Measurements from ENCODE around the gene TNFRSF25.
A peak's percentile ranks its signal among the peaks of the same experiment; 100 is the strongest.

The TNFRSF25 gene

GRCh38 chr1:6506210-6507036 is 40.5 kb upstream of the TNFRSF25 start:
- peaks cover 6% of the 10 kb centered on the region for H3K27me3 Mint-ChIP-seq
- DNase-seq = no peak
- no peak overlapping the region for H3K27ac Mint-ChIP-seq
- H3K36me3 Mint-ChIP-seq (ENCODE audit: low read depth) = no peaks in the 10 kb centered on the region
- H3K9me3 Mint-ChIP-seq = no peaks in the 10 kb centered on the region
- H3K4me1 Mint-ChIP-seq (ENCODE audit: low read depth) = no peaks in the 10 kb centered on the region
- H3K4me3 Mint-ChIP-seq = no peak overlapping the region

DNA sequence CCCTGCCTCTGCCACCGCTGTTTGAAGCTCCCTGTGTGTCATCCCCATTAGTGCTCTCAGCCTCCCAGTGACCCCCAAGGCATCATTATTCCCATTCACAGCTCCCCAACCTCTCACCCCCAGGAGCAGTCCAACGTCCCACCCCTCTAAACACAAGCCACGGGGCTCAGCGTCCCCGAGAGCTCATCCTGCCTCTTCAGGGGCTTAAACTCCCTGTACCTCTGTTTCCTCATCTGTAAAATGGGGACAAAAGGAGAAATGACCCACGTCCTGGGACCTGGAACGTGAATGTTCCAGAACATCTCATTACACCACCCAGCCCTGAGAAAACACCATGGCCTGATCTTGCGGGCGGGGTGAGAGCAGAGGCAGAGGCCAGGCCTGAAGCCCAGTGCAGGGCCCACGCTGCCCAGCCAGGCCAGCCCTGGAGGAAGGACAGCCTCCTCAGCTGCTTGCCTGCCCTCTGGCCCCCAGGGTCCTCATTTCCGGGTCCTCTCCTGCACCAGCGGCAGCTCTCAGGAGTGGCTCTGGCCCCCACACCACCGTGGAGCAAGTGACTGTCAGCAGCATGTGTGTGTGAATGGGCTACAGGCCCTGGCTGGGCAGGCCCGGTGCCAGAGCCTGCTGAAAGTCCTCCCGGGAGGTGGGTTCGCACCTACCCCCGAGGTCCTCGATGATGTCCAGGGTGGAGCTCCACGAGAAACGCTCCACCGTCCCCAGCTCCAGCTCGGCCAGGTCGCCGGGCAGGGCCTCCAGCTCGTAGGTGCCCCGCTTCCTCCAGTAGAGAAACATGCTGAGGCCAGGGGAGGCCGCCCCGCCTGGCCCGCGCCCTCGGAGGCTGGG is 39.6 kb upstream of the TNFRSF25 start:
- H3K4me3 Mint-ChIP-seq = no peak overlapping the region
- H3K36me3 Mint-ChIP-seq (ENCODE audit: low read depth) = no peaks in the 10 kb centered on the region
- no peaks in the 10 kb centered on the region for H3K9me3 Mint-ChIP-seq
- no peaks in the 10 kb centered on the region for H3K4me1 Mint-ChIP-seq (ENCODE audit: low read depth)
- peaks cover 11% of the 10 kb centered on the region for H3K27me3 Mint-ChIP-seq
- H3K27ac Mint-ChIP-seq = no peak overlapping the region
- no peak for DNase-seq

DNA sequence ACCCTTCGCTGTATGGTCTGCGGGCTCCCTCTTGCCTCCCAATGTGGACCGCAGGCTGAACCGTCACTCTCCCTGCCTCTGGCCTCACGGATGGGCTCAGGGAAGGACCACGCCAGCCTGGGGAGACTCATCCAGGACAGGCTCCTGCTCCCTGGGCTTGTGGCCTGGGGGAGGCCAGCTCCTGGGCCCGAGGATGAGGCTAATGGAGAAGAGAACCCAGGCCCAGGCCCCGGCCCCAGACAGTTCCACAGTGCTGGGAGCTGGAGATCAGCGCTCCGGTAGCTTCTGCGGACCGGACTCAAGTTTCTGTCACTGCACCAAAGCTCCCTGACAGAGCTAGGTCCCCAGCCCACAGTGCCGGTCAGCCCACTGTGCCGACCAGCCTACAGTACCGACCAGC is 38.9 kb upstream of the TNFRSF25 start:
- Mint-ChIP-seq H3K27ac (no peak overlapping the region), H3K36me3 (ENCODE audit: low read depth) (no peaks in the 10 kb centered on the region), H3K27me3 (peaks cover 11% of the 10 kb centered on the region), H3K4me1 (ENCODE audit: low read depth) (no peaks in the 10 kb centered on the region), H3K4me3 (no peak overlapping the region), H3K9me3 (no peaks in the 10 kb centered on the region)
- no peak for DNase-seq

DNA sequence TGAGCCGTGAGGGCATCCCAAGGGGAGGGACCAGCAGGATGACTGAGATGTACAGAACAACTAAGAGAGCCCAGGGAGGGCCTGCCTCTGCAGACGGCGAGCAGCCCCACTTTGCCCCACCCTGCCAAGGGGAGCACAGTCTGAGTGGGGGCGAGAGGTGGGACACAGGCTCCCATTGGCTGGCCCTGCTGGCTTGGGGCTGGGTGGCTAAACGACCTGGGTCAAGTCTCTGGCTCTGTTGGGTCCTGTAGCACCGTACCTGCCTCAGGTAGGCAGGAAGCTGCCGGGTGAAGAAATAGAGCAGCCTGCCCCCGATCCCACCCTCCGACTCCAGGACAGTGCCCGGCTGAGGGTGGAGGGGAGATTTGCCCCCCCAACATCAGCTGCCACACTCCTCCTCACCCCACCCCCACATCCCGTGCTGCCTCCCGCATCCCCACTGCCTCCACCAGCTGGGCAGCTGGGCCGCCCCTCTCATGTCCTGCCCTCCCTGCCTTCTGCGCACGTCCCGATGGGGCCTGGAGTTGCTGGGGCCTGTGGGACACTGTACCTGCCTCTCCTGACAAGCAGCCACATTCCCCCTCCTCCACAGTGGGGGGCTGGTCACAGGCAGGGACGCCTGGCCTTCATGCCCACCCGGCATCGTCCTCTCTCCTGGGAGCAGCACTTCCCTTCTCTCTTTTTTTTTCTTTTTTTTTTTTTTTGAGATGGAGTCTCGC is 38.1 kb upstream of the TNFRSF25 start:
- Mint-ChIP-seq H3K4me3 (no peak overlapping the region), H3K27ac (no peak overlapping the region), H3K4me1 (ENCODE audit: low read depth) (no peaks in the 10 kb centered on the region), H3K36me3 (ENCODE audit: low read depth) (no peaks in the 10 kb centered on the region), H3K9me3 (no peaks in the 10 kb centered on the region), H3K27me3 (peaks cover 13% of the 10 kb centered on the region)
- no peak for DNase-seq

- Mint-ChIP-seq H3K4me1 (ENCODE audit: low read depth) (peaks cover 8% of the 10 kb centered on the region), H3K27ac (no peak overlapping the region), H3K36me3 (ENCODE audit: low read depth) (no peaks in the 10 kb centered on the region), H3K4me3 (no peak overlapping the region), H3K9me3 (no peaks in the 10 kb centered on the region), H3K27me3 (peaks cover 21% of the 10 kb centered on the region)
- no peak for DNase-seq
Measured at GRCh38 chr1:6502000-6502891, 36.3 kb upstream of the TNFRSF25 start.

- Mint-ChIP-seq H3K4me3 (no peak overlapping the region), H3K27ac (no peak overlapping the region), H3K36me3 (ENCODE audit: low read depth) (no peaks in the 10 kb centered on the region), H3K27me3 (peaks cover 19% of the 10 kb centered on the region), H3K9me3 (no peaks in the 10 kb centered on the region), H3K4me1 (ENCODE audit: low read depth) (peaks cover 10% of the 10 kb centered on the region)
- DNase-seq = no peak
Measured at GRCh38 chr1:6501279-6501813, 35.4 kb upstream of the TNFRSF25 start.

GRCh38 chr1:6500544-6501278 is 34.7 kb upstream of the TNFRSF25 start:
- H3K4me1 Mint-ChIP-seq (ENCODE audit: low read depth) = peaks cover 15% of the 10 kb centered on the region
- H3K4me3 Mint-ChIP-seq = no peak overlapping the region
- no peak for DNase-seq
- H3K36me3 Mint-ChIP-seq (ENCODE audit: low read depth) = no peaks in the 10 kb centered on the region
- H3K27me3 Mint-ChIP-seq = peaks cover 25% of the 10 kb centered on the region
- H3K27ac Mint-ChIP-seq = no peak overlapping the region
- no peaks in the 10 kb centered on the region for H3K9me3 Mint-ChIP-seq

DNA sequence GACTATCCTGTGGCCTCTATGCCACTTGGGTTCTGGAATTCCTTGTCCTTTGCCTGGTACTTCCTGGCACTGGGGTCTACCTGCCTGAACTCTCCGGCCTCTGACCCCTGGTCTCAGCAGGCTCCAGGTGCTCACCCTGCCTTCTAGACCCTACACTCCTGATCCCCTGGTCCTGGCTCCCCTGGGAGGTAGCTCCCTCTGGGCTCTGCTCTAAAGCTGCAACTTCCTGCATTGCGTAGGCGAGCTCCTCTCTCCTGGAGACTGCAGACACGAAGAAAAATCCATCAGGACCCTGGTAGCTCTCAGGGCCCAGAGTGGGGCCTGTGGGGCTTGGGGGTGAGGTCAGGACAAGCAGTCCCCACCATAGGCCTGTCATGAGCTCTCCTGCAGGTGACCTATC is 33.3 kb upstream of the TNFRSF25 start:
- H3K36me3 Mint-ChIP-seq (ENCODE audit: low read depth) = no peaks in the 10 kb centered on the region
- peaks cover 16% of the 10 kb centered on the region for H3K4me1 Mint-ChIP-seq (ENCODE audit: low read depth)
- DNase-seq = no peak
- H3K27me3 Mint-ChIP-seq = peaks cover 27% of the 10 kb centered on the region
- H3K27ac Mint-ChIP-seq = no peak overlapping the region
- no peak overlapping the region for H3K4me3 Mint-ChIP-seq
- no peaks in the 10 kb centered on the region for H3K9me3 Mint-ChIP-seq

DNA sequence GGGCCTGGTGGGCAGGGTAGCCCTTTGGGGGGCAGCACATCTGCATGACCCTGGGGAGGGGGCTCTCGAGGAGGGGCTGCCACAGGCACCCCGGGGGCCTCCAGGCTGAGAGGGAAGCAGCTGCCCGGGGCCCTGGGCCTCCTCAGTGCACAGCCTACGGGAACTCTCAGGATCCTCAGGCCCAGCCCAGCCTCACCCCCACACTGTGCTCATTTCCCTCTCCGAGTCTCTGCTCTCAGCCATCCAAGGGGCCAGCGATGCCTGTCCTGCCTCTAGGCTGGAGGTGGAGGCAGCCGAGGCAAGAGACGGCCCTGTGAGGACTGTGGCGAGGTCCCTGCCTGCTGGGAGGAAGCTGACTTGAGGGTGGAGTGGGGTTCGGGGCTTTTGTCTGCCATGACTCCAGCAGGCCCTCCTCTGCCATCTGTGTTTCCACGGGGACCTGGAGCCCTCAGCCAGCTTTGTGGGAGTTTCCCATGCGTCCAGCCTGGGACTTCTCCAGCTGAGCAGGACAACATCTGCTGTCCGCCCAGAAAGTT is 32.7 kb upstream of the TNFRSF25 start:
- H3K9me3 Mint-ChIP-seq = no peaks in the 10 kb centered on the region
- H3K4me3 Mint-ChIP-seq = no peak overlapping the region
- DNase-seq = no peak
- no peak overlapping the region for H3K27ac Mint-ChIP-seq
- H3K36me3 Mint-ChIP-seq (ENCODE audit: low read depth) = no peaks in the 10 kb centered on the region
- peaks cover 16% of the 10 kb centered on the region for H3K4me1 Mint-ChIP-seq (ENCODE audit: low read depth)
- peaks cover 27% of the 10 kb centered on the region for H3K27me3 Mint-ChIP-seq

- H3K27ac Mint-ChIP-seq = no peak overlapping the region
- no peak for DNase-seq
- peaks cover 19% of the 10 kb centered on the region for H3K4me1 Mint-ChIP-seq (ENCODE audit: low read depth)
- peak overlapping the region; percentile 68 for H3K4me3 Mint-ChIP-seq
- no peaks in the 10 kb centered on the region for H3K36me3 Mint-ChIP-seq (ENCODE audit: low read depth)
- H3K9me3 Mint-ChIP-seq = no peaks in the 10 kb centered on the region
- peaks cover 27% of the 10 kb centered on the region for H3K27me3 Mint-ChIP-seq
Measured at GRCh38 chr1:6497867-6498575, 32.0 kb upstream of the TNFRSF25 start.

GRCh38 chr1:6497215-6497866 is 31.4 kb upstream of the TNFRSF25 start:
- Mint-ChIP-seq H3K27ac (no peak overlapping the region), H3K27me3 (peaks cover 27% of the 10 kb centered on the region), H3K36me3 (ENCODE audit: low read depth) (no peaks in the 10 kb centered on the region), H3K4me1 (ENCODE audit: low read depth) (peaks cover 19% of the 10 kb centered on the region), H3K9me3 (no peaks in the 10 kb centered on the region), H3K4me3 (peak overlapping the region; percentile 68)
- DNase-seq = peak; percentile 67

DNA sequence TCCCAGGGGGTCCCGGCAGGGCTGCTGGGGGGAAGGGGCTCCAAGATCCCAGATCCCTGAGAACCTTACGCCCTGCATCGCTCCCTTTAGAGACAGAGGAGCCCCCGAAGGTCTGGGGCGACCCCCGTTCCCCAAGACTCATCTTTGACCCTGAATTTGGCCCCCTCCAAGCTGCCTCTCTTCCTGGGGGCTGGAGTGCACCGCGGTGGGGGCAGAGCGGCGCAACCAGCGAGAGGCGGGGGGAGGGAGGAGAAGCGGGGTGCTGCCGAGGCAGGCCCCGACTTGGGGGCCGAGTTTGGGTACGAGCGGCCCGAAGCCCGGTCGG is 30.9 kb upstream of the TNFRSF25 start:
- Mint-ChIP-seq H3K4me3 (peak overlapping the region; percentile 42), H3K4me1 (ENCODE audit: low read depth) (peaks cover 19% of the 10 kb centered on the region), H3K36me3 (ENCODE audit: low read depth) (no peaks in the 10 kb centered on the region), H3K9me3 (no peaks in the 10 kb centered on the region), H3K27me3 (peaks cover 27% of the 10 kb centered on the region), H3K27ac (no peak overlapping the region)
- no peak for DNase-seq

Data from activated T-cell treated with anti-CD3 and anti-CD28 coated beads, Interleukin-2, amount 50 U/mL, for 24 hours (primary cell).